DOHH2 (cell line): ENCODE results near the gene ZFP62.
A peak's percentile ranks its signal among the peaks of the same experiment; 100 is the strongest.

Experiments used
- H3F3A ChIP-seq: fragments of 200-600 bp; sonication (generic), shearing (Covaris generic); 2 replicates; pipeline ENCODE4 v1.6.0; 2016; ENCODE audit warnings: antibody characterized with exemption, mild to moderate bottlenecking; ENCODE audit not compliant: control insufficient read depth, insufficient read depth
- H3K27ac ChIP-seq: fragments of 200-600 bp; sonication (generic); 2 replicates; pipeline ENCODE4 v1.5.1; 2014; ENCODE audit warnings: low read depth, mild to moderate bottlenecking, low read length, moderate library complexity
- H3K27me3 ChIP-seq: fragments of 200-600 bp; sonication (generic); 2 replicates; pipeline ENCODE4 v1.6.1; 2014; ENCODE audit warnings: mild to moderate bottlenecking, low read length, mixed read lengths; ENCODE audit not compliant: control insufficient read depth
- H3K36me3 ChIP-seq: fragments of 200-600 bp; sonication (generic); 2 replicates; pipeline ENCODE4 v1.6.1; 2014; ENCODE audit warnings: mild to moderate bottlenecking, low read length, moderate library complexity, mixed read lengths; ENCODE audit not compliant: control insufficient read depth
- H3K4me1 ChIP-seq: fragments of 200-600 bp; sonication (generic); 2 replicates; pipeline ENCODE4 v1.6.1; 2014; ENCODE audit warnings: mild to moderate bottlenecking, low read length, mixed read lengths; ENCODE audit not compliant: control insufficient read depth
- H3K4me2 ChIP-seq: fragments of 200-600 bp; sonication (generic); 2 replicates; pipeline ENCODE4 v1.6.0; 2014; ENCODE audit warnings: mild to moderate bottlenecking, low read length, moderate library complexity
- H3K4me3 ChIP-seq: fragments of 200-600 bp; sonication (generic); 2 replicates; pipeline ENCODE4 v1.5.1; 2014; ENCODE audit warnings: mild to moderate bottlenecking, low read length, mixed read lengths
- H3K79me2 ChIP-seq: fragments of 200-600 bp; sonication (generic); 2 replicates; pipeline ENCODE4 v1.6.1; 2014; ENCODE audit warnings: mild to moderate bottlenecking, low read length, mixed read lengths; ENCODE audit not compliant: control insufficient read depth
- H3K9me2 ChIP-seq: fragments of 200-600 bp; sonication (generic); replicated peaks from 2 replicates; pipeline ENCODE4 v1.6.1; 2014; ENCODE audit warnings: mild to moderate bottlenecking, low read length, mixed read lengths; ENCODE audit not compliant: control insufficient read depth
- H3K9me3 ChIP-seq: fragments of 200-600 bp; sonication (generic); 2 replicates; pipeline ENCODE4 v1.6.1; 2014; ENCODE audit warnings: antibody characterized with exemption, low read length, mixed read lengths; ENCODE audit not compliant: control insufficient read depth, insufficient read depth
- H4K20me1 ChIP-seq: fragments of 200-600 bp; sonication (generic); 2 replicates; pipeline ENCODE4 v1.6.0; 2014; ENCODE audit warnings: low read depth, mild to moderate bottlenecking, antibody characterized with exemption, low read length, moderate library complexity; ENCODE audit not compliant: control insufficient read depth, insufficient read depth
- CTCF ChIP-seq: fragments of 200-600 bp; sonication (generic); IDR thresholded peaks from one replicate; pipeline ENCODE4 v1.5.1; 2014; ENCODE audit warnings: antibody characterized with exemption, mild to moderate bottlenecking, low read depth, low read length; ENCODE audit not compliant: poor library complexity, severe bottlenecking
- EZH2phosphoT487 ChIP-seq: fragments of 200-600 bp; sonication (generic); IDR thresholded peaks from 2 replicates; pipeline ENCODE4 v1.6.1; 2017; ENCODE audit warnings: borderline replicate concordance, mild to moderate bottlenecking, antibody characterized with exemption, low read length, moderate library complexity, mixed read lengths

ZFP62 gene

GRCh38 chr5:180813420-180813819 is 47.7 kb downstream of the ZFP62 start:
- H3K9me2 ChIP-seq: no peaks in the 10 kb centered on the region
- no peaks in the 10 kb centered on the region for H4K20me1 ChIP-seq
- H3K4me1 ChIP-seq: peaks cover 78% of the 10 kb centered on the region
- H3K79me2 ChIP-seq: peaks cover 29% of the 10 kb centered on the region
- no peak overlapping the region for H3K27ac ChIP-seq
- H3K36me3 ChIP-seq: peaks cover 7% of the 10 kb centered on the region
- no peaks in the 10 kb centered on the region for H3K9me3 ChIP-seq
- no peaks in the 10 kb centered on the region for H3K27me3 ChIP-seq
- H3F3A ChIP-seq: peaks cover 15% of the 10 kb centered on the region
- TF ChIP-seq CTCF (peak; percentile 62), EZH2phosphoT487 (no peak)
- H3K4me3 ChIP-seq: peak overlapping the region; percentile 57
- peak overlapping the region; percentile 59 for H3K4me2 ChIP-seq

- Histone ChIP-seq H3K27ac (peak overlapping the region; percentile 96), H4K20me1 (no peaks in the 10 kb centered on the region), H3K4me3 (peak overlapping the region; percentile 97), H3K4me1 (peaks cover 78% of the 10 kb centered on the region), H3K79me2 (peaks cover 47% of the 10 kb centered on the region), H3K9me3 (no peaks in the 10 kb centered on the region), H3K27me3 (no peaks in the 10 kb centered on the region), H3K9me2 (no peaks in the 10 kb centered on the region), H3K36me3 (peaks cover 18% of the 10 kb centered on the region), H3K4me2 (peak overlapping the region; percentile 82), H3F3A (peaks cover 18% of the 10 kb centered on the region)
- TF ChIP-seq EZH2phosphoT487 (no peak), CTCF (no peak)
Observed at GRCh38 chr5:180811623-180812124, 49.4 kb downstream of the ZFP62 start.

- H3F3A ChIP-seq: peaks cover 23% of the 10 kb centered on the region
- H3K4me3 ChIP-seq: peak overlapping the region; percentile 97
- H3K79me2 ChIP-seq: peaks cover 53% of the 10 kb centered on the region
- no peaks in the 10 kb centered on the region for H3K9me3 ChIP-seq
- H3K4me2 ChIP-seq: peak overlapping the region; percentile 82
- H4K20me1 ChIP-seq: no peaks in the 10 kb centered on the region
- no peaks in the 10 kb centered on the region for H3K9me2 ChIP-seq
- H3K36me3 ChIP-seq: peaks cover 24% of the 10 kb centered on the region
- H3K27me3 ChIP-seq: no peaks in the 10 kb centered on the region
- peaks cover 78% of the 10 kb centered on the region for H3K4me1 ChIP-seq
- H3K27ac ChIP-seq: peak overlapping the region; percentile 96
- TF ChIP-seq CTCF (no peak), EZH2phosphoT487 (no peak)
Observed at GRCh38 chr5:180810959-180811622, 50.0 kb downstream of the ZFP62 start.
